GM18951 (cell line): ENCODE results near the gene SLC35D2.
"Not testable (repeated sequence)": the region's sequence is repeated elsewhere in the genome, so short reads cannot be mapped to it uniquely, and the experiment has no call there.

ENCODE experiments used
- POLR2A ChIP-seq: IDR thresholded peaks from 4 replicates; pipeline ENCODE4 v1.6.1; 2011; ENCODE audit warnings: mild to moderate bottlenecking; ENCODE audit not compliant: insufficient read length, insufficient read depth; ENCODE audit errors: extremely low read depth
- in situ Hi-C: fragments of 300-500 bp; cut with MboI; formaldehyde crosslinking; loops from one replicate; pipeline ENCODE4 v1.12.0; 2022; ENCODE audit warnings: low sequenced_read_pairs, mixed read lengths, inconsistent platforms; ENCODE audit not compliant: unreplicated experiment

The SLC35D2 gene

DNA sequence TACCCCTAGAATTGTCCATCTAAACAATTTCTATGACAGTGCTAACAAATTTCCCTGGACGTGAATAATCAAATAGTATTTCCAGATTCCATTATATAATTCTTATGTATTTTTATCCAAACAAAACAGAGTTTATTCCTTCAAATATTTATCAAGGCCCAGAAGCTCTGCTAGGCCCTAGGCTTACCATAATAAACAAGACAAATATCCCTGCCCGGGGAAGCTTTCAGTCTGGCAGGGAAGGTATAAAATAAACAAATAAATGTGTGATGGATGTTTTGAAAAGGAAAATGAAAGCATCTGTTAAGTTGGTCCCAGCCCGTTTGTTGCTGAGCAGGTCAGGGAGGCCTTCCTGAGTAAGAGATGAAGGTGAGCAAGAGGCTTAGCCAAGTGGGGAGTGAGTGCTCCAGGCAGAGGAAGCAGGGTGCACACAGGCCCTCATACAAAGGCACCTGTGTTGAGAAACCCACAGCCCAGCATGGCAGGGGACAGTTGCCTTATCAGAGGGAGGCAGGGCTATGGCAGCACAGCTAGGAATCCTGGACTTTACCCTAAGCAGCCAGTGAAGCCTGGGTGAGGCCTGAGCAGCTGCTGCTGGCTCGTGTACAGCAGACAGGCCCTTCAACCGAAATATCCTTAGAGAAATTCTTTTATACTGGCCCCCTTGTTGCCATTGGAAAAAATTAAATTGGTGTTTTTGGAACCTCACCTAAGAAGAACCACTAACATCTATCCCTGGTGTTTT, 7.7 kb upstream of the SLC35D2 start:
- in situ Hi-C loops = no loop called here

DNA sequence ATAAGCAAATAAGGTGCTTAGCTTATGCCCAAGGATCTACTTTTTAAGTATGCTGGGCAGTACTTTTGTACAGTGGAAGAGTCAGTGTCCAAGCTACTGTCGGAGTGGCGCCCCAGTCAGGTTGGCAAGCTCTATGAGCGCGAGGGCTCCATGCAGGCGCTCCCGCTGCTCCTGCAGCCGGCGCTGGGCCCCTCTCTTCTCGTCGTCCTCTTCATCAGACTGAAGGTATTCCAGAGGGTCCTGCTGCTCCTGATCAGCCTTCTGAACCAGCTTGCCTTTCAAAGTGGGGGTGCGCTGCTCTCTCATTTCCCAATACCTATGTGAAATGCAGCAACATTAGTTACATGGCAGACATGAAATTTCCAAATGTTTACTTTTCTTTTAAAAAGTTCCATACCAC, 4.6 kb upstream of the SLC35D2 start:
- in situ Hi-C loops = no loop called here
- TF ChIP-seq POLR2A = no peak

More for the DNA sequence above, 7.7 kb upstream of the SLC35D2 start:
- no peak for TF ChIP-seq POLR2A

DNA sequence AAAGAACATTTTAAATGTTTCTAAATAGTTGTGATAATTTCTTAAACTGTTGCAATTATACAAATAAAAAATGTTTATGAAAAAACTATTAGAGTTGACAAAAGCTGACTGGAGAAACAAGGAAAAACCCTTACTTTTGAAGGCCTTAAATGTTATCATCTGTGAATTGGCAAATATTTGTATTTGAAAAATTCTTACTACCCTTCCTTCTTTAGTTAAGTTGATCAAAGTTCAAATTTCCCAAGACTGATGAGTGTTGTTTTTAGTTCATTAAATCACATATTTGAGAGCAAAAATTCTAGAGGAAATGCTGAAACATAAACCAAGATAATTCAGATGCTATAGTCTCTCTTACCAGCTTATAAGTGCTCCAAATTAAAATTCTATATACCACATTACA, 2.6 kb upstream of the SLC35D2 start:
- in situ Hi-C loops = no loop called here
- TF ChIP-seq POLR2A = no peak

DNA sequence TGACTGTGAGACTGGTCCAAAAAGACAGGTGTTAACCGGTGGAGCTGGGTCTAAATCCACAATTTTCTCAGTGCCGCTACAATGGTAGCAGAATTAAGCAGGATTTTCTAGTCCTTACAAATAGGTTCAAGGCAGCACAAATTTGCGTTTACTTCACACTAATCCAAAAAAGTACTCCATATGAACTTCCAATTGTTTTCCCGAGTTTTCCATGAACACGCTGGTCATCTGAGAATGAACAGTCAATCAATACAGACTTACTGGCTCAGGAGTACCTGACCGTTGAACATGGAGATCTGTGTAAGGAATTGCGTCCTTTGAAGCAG, 709 bp downstream of the SLC35D2 start:
- no peak for TF ChIP-seq POLR2A
- in situ Hi-C loops = no loop called here

DNA sequence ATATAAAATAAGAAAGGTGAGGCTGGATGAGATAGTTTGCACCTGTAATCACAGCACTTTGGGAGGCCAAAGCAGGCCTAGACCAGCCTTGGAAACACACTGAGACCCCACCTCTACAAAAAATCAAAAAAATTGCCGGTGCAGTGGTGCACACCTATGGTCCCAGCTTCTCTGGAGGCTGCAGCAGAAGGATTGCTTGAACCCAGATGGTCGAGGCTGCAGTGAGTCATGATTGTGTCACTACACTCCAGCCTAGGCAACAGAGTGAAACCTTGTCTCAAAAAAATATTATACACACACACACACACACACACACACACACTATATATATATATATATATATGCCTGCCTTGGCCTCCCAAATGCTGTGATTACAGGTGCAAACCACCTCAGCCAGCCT, 1.3 kb downstream of the SLC35D2 start:
- no peak for TF ChIP-seq POLR2A
- in situ Hi-C loops = no loop called here

DNA sequence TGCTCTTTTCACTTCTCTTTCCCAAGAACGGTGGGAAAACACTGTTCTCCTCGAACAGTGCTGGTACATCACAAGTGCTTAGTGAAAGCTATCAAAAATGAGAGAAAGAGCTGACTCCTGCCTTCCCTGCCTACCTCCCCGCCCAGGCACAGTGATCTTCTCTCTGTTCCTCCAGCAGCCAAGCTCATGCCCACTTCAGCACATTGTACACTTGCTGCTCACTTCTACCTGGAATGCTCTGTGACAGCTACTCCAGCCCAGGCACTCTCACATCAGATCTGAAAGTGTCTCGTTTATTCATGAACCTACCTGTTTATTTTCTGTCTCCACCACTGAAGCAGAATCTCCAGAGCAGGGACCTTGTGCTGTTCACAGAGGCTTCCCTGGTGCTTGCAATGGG, 1.8 kb downstream of the SLC35D2 start:
- in situ Hi-C loops = no loop called here
- no peak for TF ChIP-seq POLR2A

DNA sequence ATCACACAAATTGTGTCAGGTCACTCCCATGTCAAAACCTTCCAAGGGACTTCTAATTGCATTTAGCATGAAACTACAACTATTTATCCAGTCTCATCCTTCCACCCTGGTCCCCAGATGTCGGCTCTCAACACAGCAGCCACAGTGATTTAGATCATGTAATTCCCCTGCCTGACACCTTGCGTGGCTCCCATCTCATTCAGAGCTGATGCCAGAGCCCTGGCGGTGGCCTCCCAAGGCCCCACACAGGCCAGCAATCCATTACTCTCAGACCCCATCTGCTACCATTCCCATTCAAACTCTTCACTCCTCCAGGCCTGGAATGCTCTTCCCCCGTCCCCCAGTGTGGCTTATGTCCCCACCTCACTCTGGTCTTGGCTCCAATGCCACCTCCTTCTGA, 2.4 kb downstream of the SLC35D2 start:
- in situ Hi-C loops = no loop called here

DNA sequence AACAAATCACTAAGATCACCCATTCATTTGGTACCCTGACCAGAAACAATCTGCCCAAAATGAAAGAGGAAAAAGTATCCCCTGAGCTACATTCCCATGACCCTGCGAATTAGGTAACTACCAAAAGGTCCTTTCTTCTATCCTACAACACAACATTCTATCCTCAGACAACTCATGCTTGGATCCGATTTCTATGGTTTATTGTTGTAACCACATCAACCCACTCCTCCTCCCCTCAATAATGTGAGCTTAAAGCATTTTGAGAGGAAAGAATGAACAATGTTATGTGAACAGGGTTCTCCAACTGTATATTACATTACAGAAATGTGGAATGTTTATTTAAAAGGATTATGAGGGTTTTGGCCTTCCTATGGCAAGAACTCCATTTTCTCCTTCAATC, 4.0 kb downstream of the SLC35D2 start:
- in situ Hi-C loops = no loop called here
- no peak for TF ChIP-seq POLR2A

More for the DNA sequence above, 2.4 kb downstream of the SLC35D2 start:
- no peak for TF ChIP-seq POLR2A

DNA sequence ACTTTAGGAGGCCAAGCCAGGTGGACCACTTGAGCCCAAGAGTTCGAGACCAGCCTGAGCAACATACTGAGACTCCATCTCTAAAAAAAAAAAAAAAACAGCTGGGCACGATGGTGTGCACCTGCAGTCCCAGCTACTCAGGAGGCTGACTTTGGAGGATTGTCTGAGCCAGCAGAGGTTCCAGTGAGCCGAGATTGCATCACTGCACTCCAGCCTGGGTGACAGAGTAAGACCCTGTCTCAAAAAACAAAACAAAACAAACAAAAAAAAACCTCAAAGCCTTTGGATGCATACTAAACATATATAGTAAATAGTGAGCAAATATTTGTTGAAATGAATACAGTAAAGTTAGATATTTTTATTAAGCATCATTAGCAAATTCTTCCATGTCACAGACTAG, 5.3 kb downstream of the SLC35D2 start:
- in situ Hi-C loops = no loop called here
- TF ChIP-seq POLR2A = no peak

DNA sequence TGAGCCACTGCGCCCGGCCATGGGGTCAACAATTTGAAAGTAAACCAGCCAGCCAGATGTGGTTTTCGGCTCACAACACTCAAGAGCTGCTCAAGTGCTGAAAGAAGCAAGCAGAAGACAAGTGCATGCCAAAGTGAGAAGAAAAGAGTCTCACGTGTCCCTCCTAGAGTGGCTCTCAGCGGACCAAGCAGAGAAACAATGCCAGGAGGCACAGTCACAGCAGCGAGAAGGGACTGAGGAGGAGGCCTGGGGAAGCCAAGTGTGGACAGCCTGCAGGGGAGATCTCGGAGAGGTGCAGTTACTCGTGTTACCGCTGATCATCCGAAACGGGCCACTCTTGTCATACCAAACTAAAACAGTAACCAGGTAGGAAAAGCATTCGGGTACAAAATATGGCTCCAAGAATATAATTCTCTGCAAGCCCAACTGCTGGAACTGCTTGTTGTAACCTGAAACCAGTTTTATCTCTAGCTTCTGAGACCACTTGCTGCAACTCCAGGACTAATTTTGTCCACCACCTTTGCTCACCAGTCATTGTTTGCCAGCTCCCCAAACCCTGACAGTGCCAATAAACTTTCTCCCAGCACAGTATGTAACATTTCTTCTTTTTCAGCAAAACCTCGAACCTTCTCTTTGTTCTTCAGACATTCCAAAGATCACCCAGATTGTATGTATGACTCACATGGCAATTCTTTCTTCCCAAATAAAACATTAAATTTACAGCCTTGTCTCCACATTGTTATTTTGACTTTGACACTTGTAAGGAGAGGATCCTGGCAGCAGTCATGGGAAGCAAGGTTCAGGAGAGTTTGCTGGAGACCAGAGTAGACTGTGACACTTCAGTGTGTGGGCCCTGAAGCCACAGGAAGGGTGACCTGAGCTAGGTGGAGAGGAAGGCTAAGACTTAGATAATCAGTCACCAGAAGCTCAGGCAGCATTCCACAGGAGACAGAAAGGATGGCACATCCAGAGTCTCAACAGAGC, 6.3 kb downstream of the SLC35D2 start:
- in situ Hi-C loops = no loop called here

DNA sequence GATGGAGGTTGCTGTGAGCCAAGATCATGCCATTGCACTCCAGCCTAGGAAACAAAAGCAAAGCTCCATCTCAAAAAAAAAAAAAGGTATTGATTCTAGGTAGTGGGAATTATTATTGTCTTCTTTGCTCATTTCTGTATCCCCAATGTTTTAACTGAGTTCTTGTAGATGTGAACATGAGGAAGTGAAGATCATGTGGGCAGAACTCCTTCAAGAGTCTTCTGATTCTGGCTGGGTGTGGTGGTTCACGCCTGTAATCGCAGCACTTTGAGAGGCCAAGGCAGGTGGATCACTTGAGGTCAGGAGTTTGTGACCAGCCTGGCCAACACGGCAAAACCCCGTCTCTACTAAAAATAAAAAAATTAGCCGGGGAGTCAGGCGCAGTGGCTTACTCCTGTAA, 8.0 kb downstream of the SLC35D2 start:
- in situ Hi-C loops = not testable (repeated sequence)

More for the DNA sequence above, 6.3 kb downstream of the SLC35D2 start:
- no peak for TF ChIP-seq POLR2A

DNA sequence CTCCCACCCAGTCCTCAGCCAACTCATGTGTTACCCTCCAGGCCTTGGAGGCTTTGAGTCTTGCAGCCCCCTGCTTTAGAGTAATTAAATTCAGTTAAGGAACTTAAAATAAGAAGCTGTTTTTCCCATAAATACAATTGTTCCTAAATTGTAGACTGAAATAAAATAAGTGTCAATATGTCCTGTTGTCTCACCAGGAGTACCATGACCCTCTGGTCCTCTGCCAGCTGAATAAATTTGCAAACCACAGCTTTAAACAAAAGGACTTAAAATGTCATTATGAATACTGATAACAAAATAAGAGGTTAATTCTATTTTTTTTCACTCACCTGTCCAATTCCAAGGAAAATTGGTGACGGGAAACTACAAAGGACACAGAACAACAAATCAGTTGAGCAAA, 15.6 kb downstream of the SLC35D2 start:
- TF ChIP-seq POLR2A = no peak
- in situ Hi-C loops = no loop called here

DNA sequence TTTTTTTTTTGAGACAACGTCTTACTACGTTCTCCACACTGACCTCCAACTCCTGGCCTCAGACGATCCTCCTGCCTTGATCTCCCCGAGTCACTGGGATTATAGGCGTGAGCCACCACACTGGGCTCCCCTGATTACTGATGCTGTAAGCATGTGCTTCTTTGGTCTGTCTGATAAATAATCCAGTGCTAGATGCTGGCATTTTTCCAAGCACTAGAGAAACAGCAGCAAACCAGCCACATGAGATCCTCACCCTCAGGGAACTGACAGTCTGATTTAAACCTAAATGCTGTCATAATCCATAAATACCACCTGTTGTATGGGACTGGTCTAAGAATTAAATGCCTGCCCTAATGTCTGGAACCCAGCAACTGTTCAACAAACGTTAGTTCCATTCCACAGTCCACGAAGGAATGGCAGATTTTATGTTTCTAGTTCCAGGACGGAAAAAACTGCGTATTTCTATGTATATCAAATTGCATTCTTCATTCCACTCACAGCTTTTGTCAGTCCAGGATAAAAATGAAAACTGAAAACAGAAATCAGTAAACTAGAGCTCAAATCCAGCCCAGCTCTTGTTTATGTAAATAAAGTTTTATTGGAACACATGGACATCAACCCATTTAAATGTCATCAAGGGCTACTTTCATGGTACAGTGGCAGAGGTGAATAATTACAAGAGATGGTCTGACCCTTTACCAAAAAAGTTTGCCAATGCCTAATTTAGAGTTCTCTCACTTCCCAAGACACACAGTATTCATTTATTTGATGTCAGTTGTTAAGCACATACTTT, 20.1 kb downstream of the SLC35D2 start:
- no peak for TF ChIP-seq POLR2A
- in situ Hi-C loops = no loop called here

DNA sequence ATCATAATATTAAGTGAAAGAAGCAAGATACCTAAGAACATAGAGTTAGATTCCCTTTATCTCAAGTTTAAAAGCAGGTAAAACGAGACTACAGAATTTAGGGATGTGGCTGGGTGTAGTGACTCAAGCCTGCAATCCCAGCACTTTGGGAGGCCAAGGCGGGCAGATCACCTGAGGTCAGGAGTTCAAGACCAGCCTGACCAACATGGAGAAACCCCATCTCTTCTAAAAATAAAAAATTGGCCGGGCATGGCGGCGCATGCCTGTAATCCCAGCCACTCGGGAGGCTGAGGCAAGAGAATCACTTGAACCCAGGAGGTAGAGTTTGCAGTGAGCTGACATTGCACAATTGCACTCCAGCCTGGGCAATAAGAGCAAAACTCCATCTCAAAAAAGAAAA, 21.4 kb downstream of the SLC35D2 start:
- in situ Hi-C loops = not testable (repeated sequence)
